K562 (cell line): ENCODE data around the gene TMEM121B. TPM values are rescaled to one million over a fixed set of nuclear protein-coding genes. Genes with fewer than 3 reads are reported as not detected.

Experiments used
- ARID4B ChIP-seq: sonication (generic); formaldehyde crosslinking; IDR thresholded peaks from 2 replicates; pipeline ENCODE4 v1.8.0; 2022; ENCODE audit warnings: mild to moderate bottlenecking, missing genetic modification reagents
- ATF2 ChIP-seq: sonication (generic); formaldehyde crosslinking; IDR thresholded peaks from 2 replicates; pipeline ENCODE4 v1.8.1; 2022; ENCODE audit warnings: missing genetic modification reagents
- ATF3 ChIP-seq, 2 experiments: fragments of 450-650 bp in 1 of 2; sonication (generic) in 1 of 2; formaldehyde crosslinking in 1 of 2; IDR thresholded peaks in 1 of 2; conservative IDR thresholded peaks in 1 of 2; 2 replicates each; pipeline versions ENCODE4 v1.6.1 to v1.8.1; 2016 to 2023; ENCODE audit warnings: mild to moderate bottlenecking in 2 of 2, moderate library complexity in 2 of 2, inconsistent platforms in 1 of 2, missing genetic modification reagents in 1 of 2
- ATF7 ChIP-seq: fragments of 450-650 bp; IDR thresholded peaks from 2 replicates; pipeline ENCODE4 v1.7.1; 2014; ENCODE audit warnings: mild to moderate bottlenecking, moderate library complexity
- CBFB ChIP-seq: sonication (generic); formaldehyde crosslinking; IDR thresholded peaks from 2 replicates; pipeline ENCODE4 v1.4.0; 2020; ENCODE audit warnings: mild to moderate bottlenecking, missing genetic modification reagents
- CREBBP ChIP-seq: IDR thresholded peaks from one replicate; pipeline ENCODE4 v1.6.1; 2012; ENCODE audit warnings: low read depth, mild to moderate bottlenecking, control low read depth, inconsistent platforms, low read length
- CTCF ChIP-seq, 3 experiments: IDR thresholded peaks in 2 of 3; conservative IDR thresholded peaks in 1 of 3; 2 replicates each; pipeline ENCODE4 v1.5.1; 2011 to 2012; ENCODE audit warnings: low read length in 3 of 3, mild to moderate bottlenecking in 3 of 3, control low read depth in 2 of 3, improper control_type of control experiment in 1 of 3, inconsistent platforms in 1 of 3, low read depth in 1 of 3, mixed read lengths in 1 of 3, moderate library complexity in 1 of 3; ENCODE audit not compliant: insufficient read depth in 2 of 3
- HDGF ChIP-seq: fragments of 450-650 bp; IDR thresholded peaks from 2 replicates; pipeline ENCODE4 v1.6.1; 2016
- HNRNPUL1 ChIP-seq: fragments of 200-400 bp; formaldehyde crosslinking; IDR thresholded peaks from 2 replicates; pipeline ENCODE4 v1.6.1; 2017; ENCODE audit warnings: low read length
- ID3 ChIP-seq, 2 experiments: fragments of 250-450 bp in 1 of 2; fragments of 450-650 bp in 1 of 2; sonication (Bioruptor Pico) in 1 of 2; IDR thresholded peaks; 2 replicates each; pipeline versions ENCODE4 v1.6.1 to v1.8.0; 2016 to 2021; ENCODE audit warnings: mild to moderate bottlenecking in 2 of 2, moderate library complexity in 2 of 2, missing compliant biosample characterization in 1 of 2, missing genetic modification characterization in 1 of 2
- MXD1 ChIP-seq: fragments of 250-450 bp; sonication (Bioruptor Pico); IDR thresholded peaks from 2 replicates; pipeline ENCODE4 v1.8.0; 2021; ENCODE audit warnings: borderline replicate concordance, mild to moderate bottlenecking, moderate library complexity; ENCODE audit not compliant: poor library complexity, severe bottlenecking
- NCOA1 ChIP-seq: fragments of 450-650 bp; IDR thresholded peaks from 2 replicates; pipeline ENCODE4 v1.6.1; 2016; ENCODE audit warnings: low read depth
- PRPF4 ChIP-seq: fragments of 200-400 bp; formaldehyde crosslinking; IDR thresholded peaks from one replicate; pipeline ENCODE4 v1.6.1; 2017; ENCODE audit warnings: low read length, low read depth, mild to moderate bottlenecking; ENCODE audit not compliant: insufficient read depth, poor library complexity, severe bottlenecking
- SMARCE1 ChIP-seq: fragments of 450-650 bp; IDR thresholded peaks from 2 replicates; pipeline ENCODE4 v1.7.1; 2016; ENCODE audit warnings: mild to moderate bottlenecking
- SOX6 ChIP-seq: fragments of 450-650 bp; IDR thresholded peaks from 2 replicates; pipeline ENCODE4 v1.6.1; 2014; ENCODE audit warnings: mild to moderate bottlenecking
- USF2 ChIP-seq: sonication (generic); formaldehyde crosslinking; IDR thresholded peaks from 2 replicates; pipeline ENCODE4 v1.5.0; 2020; ENCODE audit warnings: missing genetic modification reagents
- ZNF134 ChIP-seq: fragments of 250-450 bp; sonication (Bioruptor Pico); conservative IDR thresholded peaks from 2 replicates; pipeline ENCODE4 v1.4.0; 2020
- polyA plus RNA-seq, 8 experiments: library from polyadenylated mRNA; depleted of rRNA in 4 of 8; stranded (reverse) in 5 of 8; unstranded in 3 of 8; fragments of >200 nt; fragmentation: Nextera tagmentation in 2 of 8; fragmentation: Illumina TruSeq in 1 of 8; extraction: Ambion mirVana in 2 of 8; extraction: Trizol in 1 of 8; gene quantifications; 2 replicates each; pipeline versions ENCODE4 v1.2.1 to v1.2.3, GENCODE V29; 2011 to 2014; ENCODE audit warnings: inconsistent platforms in 1 of 8, missing spikeins in 1 of 8
- total RNA-seq, 7 experiments: library from RNA; depleted of rRNA in 6 of 7; stranded (reverse); fragments of >200 nt in 6 of 7; fragmentation: Illumina TruSeq in 2 of 7; extraction: Trizol in 2 of 7; gene quantifications; 2 replicates each; pipeline versions ENCODE4 v1.2.1 to v1.2.3, GENCODE V29; 2011 to 2021; ENCODE audit warnings: low replicate concordance in 1 of 7

The TMEM121B gene
- total and polyA plus RNA-seq, 9 of the 15 experiments (the other 6 are each of a cell fraction or from before 2014, with no cell fraction given), result 0.03 to 0.07 (median 0.03) TPM; not detected in 6

GRCh38 chr22:17155941-17156340, 34.8 kb upstream of the TMEM121B start (continued):
- TF ChIP-seq CTCF (IDR thresholded peaks at IDR 0.05 in 2 of 3, conservative IDR thresholded peaks at IDR 0.05 in 1 of 3; ENCODE audit: insufficient read depth in 2 of 3, low read depth in 1 of 3, low read length in 3 of 3) (peak in 1 of 3 experiments; percentile 33; a peak in 2 of 6 replicates), CREBBP (no peak), ATF2 (no peak), ARID4B (no peak), ID3 (CRISPR knock-in tag; IDR thresholded peaks at IDR 0.05) (no peak), ID3 (tag; IDR thresholded peaks at IDR 0.05) (no peak), SMARCE1 (peak; percentile 72; the same call in 1 of the 2 replicates), MXD1 (CRISPR knock-in tag) (no peak), PRPF4 (no peak), HDGF (no peak), ATF3 (IDR thresholded peaks at IDR 0.05) (no peak), ATF3 (CRISPR knock-in tag; conservative IDR thresholded peaks at IDR 0.05) (no peak), SOX6 (peak; percentile 90), CBFB (CRISPR knock-in tag) (no peak), NCOA1 (no peak), ATF7 (no peak), USF2 (CRISPR knock-in tag) (no peak), ZNF134 (CRISPR knock-in tag) (no peak), HNRNPUL1 (no peak)
